OCI-LY7 (cell line): Measurements from ENCODE around the gene SLC5A10. TPM values are rescaled to one million over a fixed set of nuclear protein-coding genes. Genes with fewer than 3 reads are reported as not detected.

Experiments used
- BruUV-seq: library from RNA; stranded (reverse); fragments of 400-500 nt; replicated peaks from 2 replicates; lab custom pipeline; 2021; lab: Mats Ljungman, UMichigan
- CTCF ChIA-PET: fragments of 300-600 bp; sonication (Branson Sonifier 250); formaldehyde crosslinking; loops from one replicate; lab custom pipeline; 2022; ENCODE audit warnings: antibody characterized with exemption; ENCODE audit not compliant: unreplicated experiment; lab: Charles Lee
- POLR2A ChIA-PET: fragments of 300-600 bp; sonication (Branson Sonifier 250); formaldehyde crosslinking; loops from one replicate; lab custom pipeline; 2022; ENCODE audit warnings: antibody characterized with exemption; lab: Charles Lee
- DNase-seq: peaks from one replicate; pipeline ENCODE4 v3.0.0-alpha.2; 2015; ENCODE audit warnings: low spot score
- H2AFZ ChIP-seq: fragments of 200-600 bp; sonication (generic), shearing (Covaris generic); 2 replicates; pipeline ENCODE4 v1.6.1; 2014; ENCODE audit warnings: mild to moderate bottlenecking, antibody characterized with exemption, low read length, moderate library complexity
- H3K27ac ChIP-seq: fragments of 200-600 bp; sonication (generic); 2 replicates; pipeline ENCODE4 v1.5.1; 2014; ENCODE audit warnings: mixed run types, low read depth, mild to moderate bottlenecking, moderate library complexity, low read length, inconsistent platforms; ENCODE audit not compliant: poor library complexity, severe bottlenecking
- H3K36me3 ChIP-seq: fragments of 200-600 bp; sonication (generic); 2 replicates; pipeline ENCODE4 v1.6.1; 2014; ENCODE audit warnings: mild to moderate bottlenecking, antibody characterized with exemption, low read length, moderate library complexity, mixed read lengths; ENCODE audit not compliant: insufficient read depth
- H3K4me1 ChIP-seq: fragments of 200-600 bp; sonication (generic); 2 replicates; pipeline ENCODE4 v1.5.1; 2014; ENCODE audit warnings: mild to moderate bottlenecking, low read length; ENCODE audit not compliant: insufficient read depth, poor library complexity, severe bottlenecking
- H3K4me2 ChIP-seq: fragments of 200-600 bp; sonication (generic); 2 replicates; pipeline ENCODE4 v1.6.1; 2014; ENCODE audit warnings: mild to moderate bottlenecking, low read length
- H3K4me3 ChIP-seq: fragments of 200-600 bp; sonication (generic); 2 replicates; pipeline ENCODE4 v1.5.1; 2014; ENCODE audit warnings: mild to moderate bottlenecking, low read depth, low read length; ENCODE audit not compliant: poor library complexity, severe bottlenecking
- H3K79me2 ChIP-seq: fragments of 200-600 bp; sonication (generic); 2 replicates; pipeline ENCODE4 v1.6.1; 2016; ENCODE audit warnings: low read depth, mild to moderate bottlenecking, low read length, moderate library complexity, mixed read lengths; ENCODE audit not compliant: insufficient read depth
- H3K9me2 ChIP-seq: fragments of 200-600 bp; sonication (generic); 2 replicates; pipeline ENCODE4 v1.6.1; 2016; ENCODE audit warnings: mild to moderate bottlenecking, low read length, mixed read lengths; ENCODE audit not compliant: insufficient read depth
- H3K9me3 ChIP-seq: fragments of 200-600 bp; sonication (generic); 2 replicates; pipeline ENCODE4 v1.6.1; 2014; ENCODE audit warnings: mild to moderate bottlenecking, mixed run types, low read length, mixed read lengths
- H4K20me1 ChIP-seq: fragments of 200-600 bp; sonication (generic); 2 replicates; pipeline ENCODE4 v1.6.1; 2014; ENCODE audit warnings: mild to moderate bottlenecking, antibody characterized with exemption, low read length, moderate library complexity, mixed read lengths; ENCODE audit not compliant: insufficient read depth
- EZH2phosphoT487 ChIP-seq: fragments of 200-600 bp; sonication (generic); IDR thresholded peaks from 2 replicates; pipeline ENCODE4 v1.6.1; 2018; ENCODE audit warnings: low read depth, borderline replicate concordance, mild to moderate bottlenecking, mixed run types, antibody characterized with exemption, low read length, moderate library complexity, mixed read lengths
- intact Hi-C: fragments of 100-400 bp; cut with micrococcal nuclease; formaldehyde crosslinking; loops from one replicate; pipeline ENCODE4 v1.10.0; 2022; ENCODE audit not compliant: unreplicated experiment
- total RNA-seq, 2 experiments: library from RNA; depleted of rRNA in 1 of 2; stranded (reverse); fragments of >200 nt in 1 of 2; shearing (Covaris generic) in 1 of 2; gene quantifications; 2 replicates each; pipeline ENCODE4 v1.2.3, GENCODE V29; 2014 to 2022
- TF ChIP-seq, protein P1 (sequence below): fragments of 200-600 bp; sonication (generic); conservative IDR thresholded peaks from 2 replicates; pipeline ENCODE4 v1.5.1; 2014; ENCODE audit warnings: mild to moderate bottlenecking, antibody characterized with exemption, low read length, moderate library complexity, mixed read lengths

Gene SLC5A10
- total RNA-seq, 2 experiments from 2014 or later = not detected

DNA sequence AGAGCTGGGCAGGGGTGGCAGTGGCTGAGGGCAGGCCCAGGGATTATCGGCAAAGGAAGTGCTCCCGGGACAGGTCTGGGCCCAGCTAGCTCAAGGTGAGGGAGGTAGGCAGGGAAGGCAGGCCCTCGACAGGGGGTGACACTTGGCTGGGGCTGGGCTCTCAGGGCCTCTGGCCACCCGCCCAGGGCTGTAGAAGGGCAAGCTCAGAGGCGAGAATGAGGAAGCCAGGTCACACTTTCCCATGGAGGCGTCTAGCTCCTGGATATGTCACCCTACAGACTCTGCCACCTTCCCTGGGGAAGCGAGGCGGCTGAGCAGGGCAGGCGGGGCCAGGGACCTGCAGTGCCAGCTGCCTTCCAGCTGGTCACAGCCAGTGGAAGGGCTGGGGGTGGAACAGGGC lies 33.5 kb downstream of the SLC5A10 start:
- CTCF ChIA-PET = no interaction called here
- Histone ChIP-seq H3K4me1 (no peaks in the 10 kb centered on the region), H2AFZ (no peak overlapping the region), H3K36me3 (no peaks in the 10 kb centered on the region), H3K9me2 (no peaks in the 10 kb centered on the region), H3K79me2 (no peaks in the 10 kb centered on the region), H3K4me3 (no peak overlapping the region), H3K4me2 (no peak overlapping the region), H3K27ac (no peak overlapping the region), H3K9me3 (no peaks in the 10 kb centered on the region), H4K20me1 (no peaks in the 10 kb centered on the region)
- BruUV-seq = no TSS peak
- TF ChIP-seq EZH2phosphoT487 = no peak
- TF ChIP-seq, protein P1, sequence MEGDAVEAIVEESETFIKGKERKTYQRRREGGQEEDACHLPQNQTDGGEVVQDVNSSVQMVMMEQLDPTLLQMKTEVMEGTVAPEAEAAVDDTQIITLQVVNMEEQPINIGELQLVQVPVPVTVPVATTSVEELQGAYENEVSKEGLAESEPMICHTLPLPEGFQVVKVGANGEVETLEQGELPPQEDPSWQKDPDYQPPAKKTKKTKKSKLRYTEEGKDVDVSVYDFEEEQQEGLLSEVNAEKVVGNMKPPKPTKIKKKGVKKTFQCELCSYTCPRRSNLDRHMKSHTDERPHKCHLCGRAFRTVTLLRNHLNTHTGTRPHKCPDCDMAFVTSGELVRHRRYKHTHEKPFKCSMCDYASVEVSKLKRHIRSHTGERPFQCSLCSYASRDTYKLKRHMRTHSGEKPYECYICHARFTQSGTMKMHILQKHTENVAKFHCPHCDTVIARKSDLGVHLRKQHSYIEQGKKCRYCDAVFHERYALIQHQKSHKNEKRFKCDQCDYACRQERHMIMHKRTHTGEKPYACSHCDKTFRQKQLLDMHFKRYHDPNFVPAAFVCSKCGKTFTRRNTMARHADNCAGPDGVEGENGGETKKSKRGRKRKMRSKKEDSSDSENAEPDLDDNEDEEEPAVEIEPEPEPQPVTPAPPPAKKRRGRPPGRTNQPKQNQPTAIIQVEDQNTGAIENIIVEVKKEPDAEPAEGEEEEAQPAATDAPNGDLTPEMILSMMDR = no peak
- intact Hi-C loops = no loop called here
- DNase-seq = no peak
- POLR2A ChIA-PET = interaction anchor here (1.4 kb wide), 1 partner anchor 12 kb away, joined by 4 read pairs; no protein-coding TSS in a partner anchor

DNA sequence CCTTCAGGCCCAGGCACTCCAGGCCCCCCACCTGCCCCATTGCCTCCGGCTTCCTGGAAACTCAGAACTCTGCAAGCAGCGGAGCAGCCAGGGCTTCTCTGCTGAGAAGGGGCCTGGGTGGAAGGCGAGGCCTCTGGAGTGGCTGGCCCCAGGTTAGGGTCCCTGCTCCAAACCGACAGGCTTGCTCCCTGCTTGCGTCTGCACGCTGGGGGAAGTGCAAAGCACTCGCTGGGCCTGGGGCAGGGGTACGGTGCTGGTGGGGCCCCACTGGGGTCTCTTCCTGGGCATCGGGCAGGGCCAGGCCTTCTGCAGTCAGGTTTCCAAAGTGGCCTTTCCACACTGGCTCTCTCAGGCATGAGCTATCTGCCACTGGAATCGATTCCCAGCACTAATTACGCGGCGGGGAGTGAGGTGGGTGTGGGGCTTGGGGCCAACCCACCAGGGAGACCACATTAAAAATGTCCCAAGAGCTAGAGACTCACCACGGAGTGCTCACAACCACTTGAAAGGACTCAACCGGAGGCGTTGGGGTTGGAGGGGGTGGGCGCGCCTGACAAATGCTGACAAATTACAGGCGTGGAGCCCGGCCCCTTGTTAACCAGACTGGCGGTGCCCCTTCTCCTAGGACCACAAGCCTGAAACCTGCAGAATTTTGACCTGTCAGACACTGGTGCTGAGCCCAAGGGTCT lies 34.7 kb downstream of the SLC5A10 start:
- no peak overlapping the region for H2AFZ ChIP-seq
- no peaks in the 10 kb centered on the region for H3K79me2 ChIP-seq
- intact Hi-C loops = no loop called here
- no peaks in the 10 kb centered on the region for H4K20me1 ChIP-seq
- DNase-seq = no peak
- no TSS peak for BruUV-seq
- no peaks in the 10 kb centered on the region for H3K4me1 ChIP-seq
- CTCF ChIA-PET = no interaction called here
- POLR2A ChIA-PET = no interaction called here
- H3K4me3 ChIP-seq = no peak overlapping the region
- H3K36me3 ChIP-seq = no peaks in the 10 kb centered on the region
- TF ChIP-seq EZH2phosphoT487 = no peak
- TF ChIP-seq, protein P1 = no peak
- H3K9me3 ChIP-seq = no peaks in the 10 kb centered on the region
- no peak overlapping the region for H3K27ac ChIP-seq
- H3K4me2 ChIP-seq = no peak overlapping the region
- H3K9me2 ChIP-seq = no peaks in the 10 kb centered on the region

DNA sequence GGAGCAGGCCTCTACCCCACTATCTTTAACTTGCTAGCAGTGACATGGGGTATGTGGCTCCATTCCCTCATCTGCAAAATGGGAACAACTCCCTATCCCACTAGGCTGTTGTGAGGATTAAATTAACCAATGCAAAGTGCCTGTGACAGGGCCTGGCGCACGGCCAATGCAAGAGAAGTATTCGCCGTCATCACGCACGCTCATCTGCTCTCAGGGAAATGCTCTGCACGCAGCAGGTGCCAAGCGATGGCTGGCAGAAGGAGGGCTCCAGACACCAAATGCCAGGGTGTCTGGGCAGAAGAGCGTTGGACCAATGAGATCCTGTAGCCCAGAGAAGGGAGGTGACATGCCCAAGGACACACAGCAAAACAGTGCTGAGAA lies 35.3 kb downstream of the SLC5A10 start:
- intact Hi-C loops = no loop called here
- no peak overlapping the region for H3K4me2 ChIP-seq
- ChIA-PET CTCF (no interaction called here), POLR2A (no interaction called here)
- no peak for DNase-seq
- no peaks in the 10 kb centered on the region for H3K9me3 ChIP-seq
- peaks cover 1% of the 10 kb centered on the region for H3K4me1 ChIP-seq
- H2AFZ ChIP-seq = no peak overlapping the region
- H4K20me1 ChIP-seq = no peaks in the 10 kb centered on the region
- no peak overlapping the region for H3K27ac ChIP-seq
- H3K4me3 ChIP-seq = no peak overlapping the region
- BruUV-seq = no TSS peak
- H3K36me3 ChIP-seq = no peaks in the 10 kb centered on the region
- no peak for TF ChIP-seq EZH2phosphoT487
- TF ChIP-seq, protein P1 = no peak
- no peaks in the 10 kb centered on the region for H3K79me2 ChIP-seq
- no peaks in the 10 kb centered on the region for H3K9me2 ChIP-seq
